PC-9 (cell line): ENCODE results near the gene FAIM2. TPM values are rescaled to one million over a fixed set of nuclear protein-coding genes. Genes with fewer than 3 reads are reported as not detected.

Source experiments
- BruUV-seq: library from RNA; stranded (reverse); fragments of 400-500 nt; replicated peaks from 2 replicates; lab custom pipeline; 2021; lab: Mats Ljungman, UMichigan
- CTCF ChIA-PET: fragments of 300-600 bp; sonication (Branson Sonifier 250); formaldehyde crosslinking; loops from one replicate; lab custom pipeline; 2022; ENCODE audit warnings: antibody characterized with exemption; lab: Charles Lee
- POLR2A ChIA-PET: fragments of 300-600 bp; sonication (Branson Sonifier 250); formaldehyde crosslinking; loops from one replicate; lab custom pipeline; 2022; ENCODE audit warnings: antibody characterized with exemption; ENCODE audit not compliant: unreplicated experiment; lab: Charles Lee
- DNase-seq, 2 experiments: peaks; one replicate each; pipeline versions ENCODE4 v3.0.0 to v3.0.0-alpha.2; 2015 to 2022; ENCODE audit warnings: mixed read lengths in 1 of 2
- H2AFZ ChIP-seq: fragments of 200-600 bp; sonication (generic); 2 replicates; pipeline ENCODE4 v1.8.1; 2017; ENCODE audit warnings: antibody characterized with exemption
- H3F3A ChIP-seq: fragments of 200-600 bp; sonication (generic); 2 replicates; pipeline ENCODE4 v1.8.1; 2017; ENCODE audit warnings: antibody characterized with exemption, mild to moderate bottlenecking, low read depth; ENCODE audit not compliant: insufficient read depth
- H3K27ac ChIP-seq: fragments of 200-600 bp; sonication (generic); 2 replicates; pipeline ENCODE4 v1.6.1; 2016; ENCODE audit warnings: mixed run types
- H3K27me3 ChIP-seq: fragments of 200-600 bp; sonication (generic); 2 replicates; pipeline ENCODE4 v1.6.1; 2016; ENCODE audit warnings: low read depth, mixed run types; ENCODE audit not compliant: insufficient read depth
- H3K36me3 ChIP-seq: fragments of 200-600 bp; sonication (generic); 2 replicates; pipeline ENCODE4 v1.6.1; 2016; ENCODE audit warnings: low read depth, mixed run types
- H3K4me1 ChIP-seq: fragments of 200-600 bp; sonication (generic); replicated peaks from 2 replicates; pipeline ENCODE4 v1.6.1; 2016; ENCODE audit warnings: mixed run types; ENCODE audit not compliant: insufficient read depth
- H3K4me2 ChIP-seq: fragments of 200-600 bp; sonication (generic); 2 replicates; pipeline ENCODE4 v1.6.1; 2017; ENCODE audit warnings: mixed run types
- H3K4me3 ChIP-seq: fragments of 200-600 bp; sonication (generic); 2 replicates; pipeline ENCODE4 v1.6.1; 2016; ENCODE audit warnings: mixed run types
- H3K79me2 ChIP-seq: fragments of 200-600 bp; sonication (generic); 2 replicates; pipeline ENCODE4 v1.6.1; 2017; ENCODE audit warnings: low read depth, mixed run types
- H3K9me2 ChIP-seq: fragments of 200-600 bp; sonication (generic); 2 replicates; pipeline ENCODE4 v1.8.1; 2017; ENCODE audit warnings: mild to moderate bottlenecking; ENCODE audit not compliant: insufficient read depth
- H3K9me3 ChIP-seq: fragments of 200-600 bp; sonication (generic); 2 replicates; pipeline ENCODE4 v1.8.1; 2016; ENCODE audit warnings: low read depth; ENCODE audit not compliant: insufficient read depth
- H4K20me1 ChIP-seq: fragments of 200-600 bp; sonication (generic); 2 replicates; pipeline ENCODE4 v1.8.1; 2017; ENCODE audit not compliant: insufficient read depth
- CTCF ChIP-seq: fragments of 200-600 bp; sonication (generic); conservative IDR thresholded peaks from 2 replicates; pipeline ENCODE4 v1.6.1; 2017; ENCODE audit warnings: mixed run types, antibody characterized with exemption, mild to moderate bottlenecking, moderate library complexity
- EZH2 ChIP-seq: fragments of 200-600 bp; sonication (generic); IDR thresholded peaks from 2 replicates; pipeline ENCODE4 v1.8.0; 2017; ENCODE audit warnings: antibody characterized with exemption, low read depth
- intact Hi-C: fragments of 100-400 bp; cut with micrococcal nuclease; formaldehyde crosslinking; loops from one replicate; pipeline ENCODE4 v1.10.0; 2022; ENCODE audit not compliant: unreplicated experiment
- total RNA-seq: library from RNA; stranded (reverse); gene quantifications from 2 replicates; pipeline ENCODE4 v1.2.3, GENCODE V29; 2021

Gene FAIM2
- total RNA-seq, 1 experiment from 2014 or later = not detected

- no peak for DNase-seq
- Histone ChIP-seq H3K4me3 (no peak overlapping the region), H3K27me3 (no peaks in the 10 kb centered on the region), H3K9me2 (no peaks in the 10 kb centered on the region), H2AFZ (no peak overlapping the region), H3K36me3 (no peaks in the 10 kb centered on the region), H3K79me2 (no peaks in the 10 kb centered on the region), H3K27ac (no peak overlapping the region), H3K4me1 (peaks cover 14% of the 10 kb centered on the region), H3K4me2 (no peak overlapping the region), H3K9me3 (no peaks in the 10 kb centered on the region), H3F3A (peaks cover 12% of the 10 kb centered on the region; the same call in 1 of the 2 replicates), H4K20me1 (no peaks in the 10 kb centered on the region)
- TF ChIP-seq EZH2 (no peak), CTCF (no peak)
- CTCF ChIA-PET = interaction anchor here (0.5 to 1.1 kb wide), 2 partner anchors 14 to 48 kb away, joined by 4 read pairs; no protein-coding TSS in a partner anchor
- no TSS peak for BruUV-seq
- intact Hi-C loops = no loop called here
- POLR2A ChIA-PET = no interaction called here
These were observed 45.5 kb upstream of the FAIM2 start for GRCh38 chr12:49948866-49949845.

DNA sequence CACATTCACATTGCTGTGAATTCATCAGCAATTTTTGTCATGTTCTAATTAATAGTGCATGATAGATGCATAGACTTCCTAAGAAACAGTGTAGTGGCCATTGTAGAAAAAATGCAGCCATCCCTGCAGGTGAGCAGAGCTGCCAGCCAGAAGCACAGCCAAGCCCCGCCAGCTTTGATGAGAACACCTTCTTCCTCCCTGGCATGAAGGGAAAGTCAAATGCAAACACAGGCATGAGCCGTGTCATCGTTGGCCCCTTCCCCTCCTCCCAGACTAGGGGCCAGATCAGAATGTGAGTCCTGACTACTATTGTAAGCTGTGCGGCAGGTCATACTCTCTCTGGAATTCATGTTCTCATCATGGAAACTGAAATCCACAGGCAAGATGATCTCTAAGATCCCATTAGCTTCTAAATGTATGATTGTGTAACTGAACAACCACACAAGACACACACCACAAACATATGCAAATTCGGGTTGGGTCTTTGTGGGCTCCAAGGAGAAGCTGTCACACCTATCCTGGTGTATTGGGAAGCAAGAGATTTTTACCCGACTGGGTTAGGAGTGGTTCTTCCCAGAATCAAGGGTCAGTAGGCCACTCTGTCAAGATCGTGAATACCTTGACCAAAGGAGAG, 44.0 kb upstream of the FAIM2 start:
- Histone ChIP-seq H3K27me3 (no peaks in the 10 kb centered on the region), H3K4me3 (no peak overlapping the region), H3K27ac (no peak overlapping the region), H2AFZ (no peak overlapping the region), H3F3A (peaks cover 17% of the 10 kb centered on the region; the same call in 1 of the 2 replicates), H3K9me2 (no peaks in the 10 kb centered on the region), H3K36me3 (no peaks in the 10 kb centered on the region), H3K4me1 (peaks cover 22% of the 10 kb centered on the region), H3K9me3 (no peaks in the 10 kb centered on the region), H3K4me2 (no peak overlapping the region), H3K79me2 (no peaks in the 10 kb centered on the region), H4K20me1 (no peaks in the 10 kb centered on the region)
- no peak for TF ChIP-seq CTCF
- no peak for TF ChIP-seq EZH2
- intact Hi-C loops = no loop called here
- POLR2A ChIA-PET = no interaction called here
- DNase-seq = no peak
- no TSS peak for BruUV-seq
- CTCF ChIA-PET = interaction anchor here (0.6 kb wide), 1 partner anchor 207 kb away, joined by 8 read pairs; no protein-coding TSS in a partner anchor

- Histone ChIP-seq H2AFZ (no peak overlapping the region), H3K4me1 (peaks cover 29% of the 10 kb centered on the region)
- POLR2A ChIA-PET = no interaction called here
These were observed 42.8 kb upstream of the FAIM2 start for GRCh38 chr12:49946497-49946896.

More at GRCh38 chr12:49946497-49946896, 42.8 kb upstream of the FAIM2 start:
- TF ChIP-seq EZH2 (no peak), CTCF (no peak)
- H4K20me1 ChIP-seq = no peaks in the 10 kb centered on the region
- H3K79me2 ChIP-seq = no peaks in the 10 kb centered on the region
- H3K4me2 ChIP-seq = no peak overlapping the region
- no peaks in the 10 kb centered on the region for H3K9me3 ChIP-seq
- no peaks in the 10 kb centered on the region for H3K27me3 ChIP-seq
- H3K27ac ChIP-seq = no peak overlapping the region
- peaks cover 17% of the 10 kb centered on the region; the same call in 1 of the 2 replicates for H3F3A ChIP-seq
- H3K9me2 ChIP-seq = no peaks in the 10 kb centered on the region
- no TSS peak for BruUV-seq
- CTCF ChIA-PET = interaction anchor here (0.8 to 1.9 kb wide), 6 partner anchors 9 to 77 kb away, joined by 3 to 12 read pairs (median 6); no protein-coding TSS in a partner anchor
- no peaks in the 10 kb centered on the region for H3K36me3 ChIP-seq
- no peak overlapping the region for H3K4me3 ChIP-seq
- DNase-seq = no peak
- intact Hi-C loops = no loop called here
